SK-MEL-5 (cell line): ENCODE data around the gene RABGAP1. TPM values are rescaled to one million over a fixed set of nuclear protein-coding genes. Genes with fewer than 3 reads are reported as not detected.

Experiments
- DNase-seq: peaks from one replicate; pipeline ENCODE4 v3.0.0-alpha.2; 2016; ENCODE audit warnings: low read depth, low spot score
- in situ Hi-C: cut with HindIII; loops from 2 replicates; pipeline ENCODE4 v1.10.0; 2016; ENCODE audit warnings: low sequenced_read_pairs, high pct_unique_total_duplicates, low pct_unique_long_range_greater_than_20kb
- total RNA-seq: library from RNA; depleted of rRNA; stranded (reverse); fragments of >200 nt; shearing (Covaris generic); gene quantifications from 2 replicates; pipeline ENCODE4 v1.2.3, GENCODE V29; 2014

The RABGAP1 gene
- total RNA-seq, 1 experiment from 2014 or later = 18.3 TPM

- in situ Hi-C loops = no loop called here
Observed at GRCh38 chr9:123034881-123035510, 94.2 kb downstream of the RABGAP1 start.

GRCh38 chr9:123035791-123036190 is 95.0 kb downstream of the RABGAP1 start:
- no peak for DNase-seq
- in situ Hi-C loops = no loop called here

More at GRCh38 chr9:123034881-123035510, 94.2 kb downstream of the RABGAP1 start:
- no peak for DNase-seq

- DNase-seq = no peak
- in situ Hi-C loops = no loop called here
Observed at GRCh38 chr9:123036893-123037545, 96.2 kb downstream of the RABGAP1 start.

GRCh38 chr9:123039617-123040219 is 98.9 kb downstream of the RABGAP1 start:
- no peak for DNase-seq
- in situ Hi-C loops = no loop called here

- DNase-seq = no peak
- in situ Hi-C loops = no loop called here
Observed at GRCh38 chr9:123040801-123041200, 100.0 kb downstream of the RABGAP1 start.

- in situ Hi-C loops = no loop called here
- no peak for DNase-seq
Observed at GRCh38 chr9:123041489-123041888, 100.7 kb downstream of the RABGAP1 start.

- no peak for DNase-seq
- in situ Hi-C loops = no loop called here
Observed at GRCh38 chr9:123043081-123043939, 102.5 kb downstream of the RABGAP1 start.

GRCh38 chr9:123044586-123044985 is 103.8 kb downstream of the RABGAP1 start:
- in situ Hi-C loops = no loop called here
- no peak for DNase-seq

- in situ Hi-C loops = no loop called here
- no peak for DNase-seq
Observed at GRCh38 chr9:123046406-123047195, 105.8 kb downstream of the RABGAP1 start.

- in situ Hi-C loops = no loop called here
- DNase-seq = no peak
Observed at GRCh38 chr9:123048748-123049147, 107.9 kb downstream of the RABGAP1 start.

GRCh38 chr9:123049589-123050222 is 108.9 kb downstream of the RABGAP1 start:
- no peak for DNase-seq
- in situ Hi-C loops = no loop called here

- in situ Hi-C loops = no loop called here
- DNase-seq = no peak
Observed at GRCh38 chr9:123053046-123053445, 112.2 kb downstream of the RABGAP1 start.

GRCh38 chr9:123053711-123054110 is 112.9 kb downstream of the RABGAP1 start:
- in situ Hi-C loops = no loop called here
- DNase-seq = no peak

GRCh38 chr9:123058834-123059233 is 118.0 kb downstream of the RABGAP1 start:
- in situ Hi-C loops = no loop called here
- DNase-seq = no peak

- in situ Hi-C loops = no loop called here
- DNase-seq = no peak
Observed at GRCh38 chr9:123059472-123060220, 118.8 kb downstream of the RABGAP1 start.

- in situ Hi-C loops = no loop called here
Observed at GRCh38 chr9:123061216-123061615, 120.4 kb downstream of the RABGAP1 start.

More at GRCh38 chr9:123061216-123061615, 120.4 kb downstream of the RABGAP1 start:
- DNase-seq = no peak
